Upper lobe of right lung (tissue), 1 donor: ENCODE measurements around the gene AMOTL2. TPM values are rescaled to one million over a fixed set of nuclear protein-coding genes. Genes with fewer than 3 reads are reported as not detected.
A peak's percentile ranks its signal among the peaks of the same experiment; 100 is the strongest.

Experiments
- ATAC-seq: fragments of 200-7000 bp; cut with Tn5 transposase; one replicate; pipeline ENCODE4 v1.9.1; 2020; ENCODE audit warnings: mild to moderate bottlenecking, moderate library complexity
- DNase-seq: peaks from one replicate; pipeline ENCODE4 v3.0.0-alpha.2; 2020
- H3K27ac ChIP-seq: fragments of 200-600 bp; one replicate; pipeline ENCODE4 v1.8.0; 2022
- H3K27me3 ChIP-seq: fragments of 200-600 bp; one replicate; pipeline ENCODE4 v1.8.0; 2022; ENCODE audit warnings: mild to moderate bottlenecking
- H3K36me3 ChIP-seq: fragments of 200-600 bp; one replicate; pipeline ENCODE4 v1.8.0; 2022
- H3K4me1 ChIP-seq: fragments of 200-600 bp; one replicate; pipeline ENCODE4 v1.8.0; 2022
- H3K4me3 ChIP-seq: fragments of 200-600 bp; one replicate; pipeline ENCODE4 v1.8.0; 2022; ENCODE audit warnings: mild to moderate bottlenecking
- H3K9me3 ChIP-seq: fragments of 200-600 bp; one replicate; pipeline ENCODE4 v1.8.0; 2022
- CTCF ChIP-seq: fragments of 200-600 bp; IDR thresholded peaks from one replicate; pipeline ENCODE4 v1.8.0; 2022; ENCODE audit warnings: antibody characterized with exemption
- intact Hi-C: fragments of 100-400 bp; cut with DNase I; formaldehyde crosslinking; loops from one replicate; pipeline ENCODE4 v1.11.0; 2022
- total RNA-seq: library from RNA; stranded (reverse); fragmentation: NEBNext Ultra II Directional; extraction: Animal tissue kit (Norgen Biotek cat#: 25700); gene quantifications from one replicate; pipeline ENCODE4 v1.2.1, GENCODE V29; 2021
- donor health status: DM: no; HTN: yes; CAD: no; lungs with severe emphysema.

AMOTL2 gene
- total RNA-seq, 1 donor from 2014 or later: 119 TPM

GRCh38 chr3:134371542-134372324, 2.5 kb downstream of the AMOTL2 start:
- H3K36me3 ChIP-seq: peaks cover 45% of the 10 kb centered on the region
- intact Hi-C loops: loop anchor here (5.0 to 10.0 kb wide), 2 partner anchors 59 to 93 kb away; no protein-coding TSS in a partner anchor
- H3K4me1 ChIP-seq: peaks cover 59% of the 10 kb centered on the region
- DNase-seq (peak; percentile 36), ATAC-seq (no peak)
- no peaks in the 10 kb centered on the region for H3K27me3 ChIP-seq
- peak overlapping the region; percentile 97 for H3K27ac ChIP-seq
- no peaks in the 10 kb centered on the region for H3K9me3 ChIP-seq
- H3K4me3 ChIP-seq: peak overlapping the region; percentile 82
- TF ChIP-seq CTCF: peak; percentile 9

- TF ChIP-seq CTCF: no peak
- ATAC-seq: no peak
- DNase-seq: peak; percentile 69
- no peaks in the 10 kb centered on the region for H3K9me3 ChIP-seq
- intact Hi-C loops: loop anchor here (5.0 to 10.0 kb wide), 2 partner anchors 59 to 94 kb away; no protein-coding TSS in a partner anchor
- peak overlapping the region; percentile 82 for H3K4me3 ChIP-seq
- H3K27me3 ChIP-seq: no peaks in the 10 kb centered on the region
- peaks cover 68% of the 10 kb centered on the region for H3K4me1 ChIP-seq
- peaks cover 54% of the 10 kb centered on the region for H3K36me3 ChIP-seq
- H3K27ac ChIP-seq: peak overlapping the region; percentile 97
These were observed 3.4 kb downstream of the AMOTL2 start for GRCh38 chr3:134370611-134371531.

GRCh38 chr3:134369861-134370596, 4.2 kb downstream of the AMOTL2 start:
- H3K27me3 ChIP-seq: no peaks in the 10 kb centered on the region
- peak; percentile 38 for DNase-seq
- no peak for TF ChIP-seq CTCF
- H3K27ac ChIP-seq: peak overlapping the region; percentile 97
- intact Hi-C loops: loop anchor here (5.0 to 10.0 kb wide), 2 partner anchors 58 to 95 kb away; no protein-coding TSS in a partner anchor
- H3K4me3 ChIP-seq: peak overlapping the region; percentile 82
- peaks cover 62% of the 10 kb centered on the region for H3K36me3 ChIP-seq
- H3K9me3 ChIP-seq: no peaks in the 10 kb centered on the region
- ATAC-seq: no peak
- peaks cover 69% of the 10 kb centered on the region for H3K4me1 ChIP-seq

- Histone ChIP-seq H3K9me3 (no peaks in the 10 kb centered on the region), H3K4me3 (peak overlapping the region; percentile 82), H3K4me1 (peaks cover 74% of the 10 kb centered on the region), H3K27ac (peak overlapping the region; percentile 97), H3K27me3 (no peaks in the 10 kb centered on the region), H3K36me3 (peaks cover 63% of the 10 kb centered on the region)
- ATAC-seq (no peak), DNase-seq (peak; percentile 22)
- intact Hi-C loops: no loop called here
- no peak for TF ChIP-seq CTCF
These were observed 5.0 kb downstream of the AMOTL2 start for GRCh38 chr3:134369231-134369741.

GRCh38 chr3:134368751-134369105, 5.5 kb downstream of the AMOTL2 start:
- Histone ChIP-seq H3K27me3 (no peaks in the 10 kb centered on the region), H3K36me3 (peaks cover 63% of the 10 kb centered on the region), H3K4me3 (no peak overlapping the region), H3K27ac (peak overlapping the region; percentile 97), H3K4me1 (peaks cover 79% of the 10 kb centered on the region), H3K9me3 (no peaks in the 10 kb centered on the region)
- no peak for TF ChIP-seq CTCF
- intact Hi-C loops: no loop called here
- no peak for ATAC-seq
- DNase-seq: peak; percentile 36
